ENCODE data around the gene SFTPB.

SFTPB gene

GRCh38 chr2:85702172-85702571, 34.2 kb upstream of the SFTPB start:
- DNase-seq, result no peak

DNA sequence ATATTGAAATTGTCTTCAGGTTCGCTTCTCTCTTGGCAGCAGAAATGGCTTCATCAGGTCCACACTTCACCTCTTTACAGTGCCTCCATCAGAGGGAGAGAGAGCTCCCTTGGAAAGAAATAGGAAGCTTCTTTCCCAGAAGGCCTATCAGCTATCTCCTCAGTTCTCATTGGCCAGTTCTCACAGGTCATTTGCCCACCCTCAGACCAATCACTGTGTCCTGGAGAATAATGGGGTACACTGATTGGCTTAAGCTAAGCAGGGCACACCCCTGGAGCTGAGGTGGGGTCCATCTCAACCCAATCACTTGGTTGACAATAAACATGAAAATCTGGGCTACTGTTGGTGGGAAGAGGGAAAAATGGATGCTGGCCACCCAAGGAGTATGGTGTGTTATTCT, 31.3 kb upstream of the SFTPB start:
- DNase-seq, result no peak

GRCh38 chr2:85698880-85699254, 30.9 kb upstream of the SFTPB start:
- no peak for DNase-seq

DNA sequence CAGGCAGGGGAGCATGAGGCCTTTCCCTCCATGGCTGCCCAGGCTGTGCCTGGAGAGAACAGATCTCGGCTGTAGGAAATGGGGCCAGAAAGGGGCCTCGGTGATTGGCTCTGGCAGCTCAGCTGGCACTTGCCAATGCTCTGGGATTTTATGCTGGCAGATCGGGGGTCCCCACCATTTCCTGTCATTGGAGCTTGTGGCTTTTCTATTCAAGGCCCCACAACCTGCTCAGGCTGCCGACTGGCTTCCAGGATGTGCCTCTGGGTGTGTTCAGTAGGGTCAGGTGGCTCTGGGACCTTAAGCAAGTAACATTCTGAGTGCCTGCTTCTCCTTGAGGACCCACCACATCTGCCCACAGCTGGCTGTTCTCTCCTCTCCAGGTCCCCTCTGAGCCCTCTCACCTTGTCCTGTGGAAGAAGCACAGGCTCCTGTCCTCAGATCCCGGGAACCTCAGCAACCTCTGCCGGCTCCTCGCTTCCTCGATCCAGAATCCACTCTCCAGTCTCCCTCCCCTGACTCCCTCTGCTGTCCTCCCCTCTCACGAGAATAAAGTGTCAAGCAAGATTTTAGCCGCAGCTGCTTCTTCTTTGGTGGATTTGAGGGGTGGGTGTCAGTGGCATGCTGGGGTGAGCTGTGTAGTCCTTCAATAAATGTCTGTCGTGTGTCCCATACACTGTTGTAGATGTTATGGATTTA, 30.3 kb upstream of the SFTPB start:
- DNase-seq, result no peak

DNA sequence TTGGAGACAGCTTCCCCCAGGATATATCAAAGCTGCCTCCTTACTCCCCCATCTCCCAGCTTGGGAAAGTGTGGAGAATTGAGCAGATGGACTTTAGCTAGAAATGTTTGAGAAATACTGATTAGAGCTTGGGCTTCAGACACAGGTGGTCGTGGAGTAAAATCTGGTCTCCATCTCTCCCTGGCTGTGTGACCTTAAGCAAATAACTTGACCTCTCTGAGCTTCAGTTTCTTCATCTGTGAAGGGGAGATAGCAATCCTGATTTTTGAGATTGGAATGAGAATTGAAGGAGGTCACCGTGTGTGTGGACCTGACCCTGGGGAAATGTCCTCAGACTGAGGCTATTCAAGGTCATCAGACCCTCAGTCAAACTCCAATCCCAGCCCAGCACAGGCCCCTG, 29.7 kb upstream of the SFTPB start:
- no peak for DNase-seq

GRCh38 chr2:85697096-85697495, 29.1 kb upstream of the SFTPB start:
- DNase-seq, result no peak

- DNase-seq, result no peak
Measured at GRCh38 chr2:85695691-85696668, 28.0 kb upstream of the SFTPB start.

DNA sequence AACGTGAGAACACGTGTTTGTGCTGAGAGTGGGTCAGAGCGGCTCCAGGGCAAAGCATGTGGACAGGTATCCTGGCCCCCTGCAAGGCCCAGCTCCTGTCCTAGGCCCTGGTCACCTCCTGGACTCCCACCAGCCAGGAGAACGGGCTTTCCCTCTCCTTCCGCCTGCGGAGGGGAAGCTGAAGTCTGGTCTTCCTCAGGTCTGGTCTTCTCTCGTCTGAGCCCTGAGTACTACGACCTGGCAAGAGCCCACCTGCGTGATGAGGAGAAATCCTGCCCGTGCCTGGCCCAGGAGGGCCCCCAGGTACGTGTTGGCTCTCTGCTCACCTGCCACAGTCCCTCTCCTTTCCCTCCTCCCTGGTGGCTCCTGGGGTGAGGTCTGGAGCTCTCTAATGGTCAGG, 27.1 kb upstream of the SFTPB start:
- DNase-seq, result no peak

DNA sequence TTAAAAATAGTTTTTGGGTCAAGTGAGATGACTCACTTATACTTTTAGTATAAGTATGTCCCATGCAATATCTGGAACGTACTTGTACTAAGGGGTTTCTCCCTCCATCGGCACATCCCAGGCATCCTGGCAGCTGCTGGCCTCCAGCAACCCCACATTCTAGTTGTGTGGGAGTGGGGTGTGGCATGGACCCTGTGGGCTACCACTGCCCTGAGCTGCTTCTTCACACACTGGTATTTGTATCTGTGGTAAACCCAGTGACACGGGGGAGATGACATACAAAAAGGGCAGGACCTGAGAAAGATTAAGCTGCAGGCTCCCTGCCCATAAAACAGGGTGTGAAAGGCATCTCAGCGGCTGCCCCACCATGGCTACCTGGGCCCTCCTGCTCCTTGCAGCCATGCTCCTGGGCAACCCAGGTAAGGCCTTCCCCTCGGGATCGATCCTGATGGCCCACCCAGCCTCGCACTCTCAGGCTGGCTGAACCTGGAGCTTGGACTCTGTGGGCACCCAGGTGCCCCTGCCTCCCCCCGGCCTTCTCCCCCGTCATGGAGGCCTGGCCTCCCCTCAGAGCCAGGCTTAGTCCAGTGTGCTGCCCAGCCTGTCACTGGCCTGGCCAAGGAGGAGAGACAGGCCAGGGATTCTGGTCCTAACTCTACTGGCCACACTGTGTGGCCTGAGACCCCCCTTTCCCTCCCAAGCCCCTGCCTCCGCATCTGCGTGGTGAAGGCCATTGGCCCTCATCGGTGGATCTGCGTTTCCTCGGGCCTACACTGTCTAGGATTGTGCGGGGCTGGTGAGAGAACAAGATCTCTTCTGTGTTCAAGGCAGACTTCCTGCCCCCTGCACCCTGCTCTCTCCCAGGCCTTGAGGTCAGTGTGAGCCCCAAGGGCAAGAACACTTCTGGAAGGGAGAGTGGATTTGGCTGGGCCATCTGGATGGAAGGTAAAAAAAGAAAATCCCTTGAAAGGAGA, 26.3 kb upstream of the SFTPB start, which contains the start of gene GNLY:
Gene GNLY (plus strand): TSS at position 307 of the 974 bp plus-strand sequence. CDS start 61 bp downstream, at position 368.
- no peak for DNase-seq

DNA sequence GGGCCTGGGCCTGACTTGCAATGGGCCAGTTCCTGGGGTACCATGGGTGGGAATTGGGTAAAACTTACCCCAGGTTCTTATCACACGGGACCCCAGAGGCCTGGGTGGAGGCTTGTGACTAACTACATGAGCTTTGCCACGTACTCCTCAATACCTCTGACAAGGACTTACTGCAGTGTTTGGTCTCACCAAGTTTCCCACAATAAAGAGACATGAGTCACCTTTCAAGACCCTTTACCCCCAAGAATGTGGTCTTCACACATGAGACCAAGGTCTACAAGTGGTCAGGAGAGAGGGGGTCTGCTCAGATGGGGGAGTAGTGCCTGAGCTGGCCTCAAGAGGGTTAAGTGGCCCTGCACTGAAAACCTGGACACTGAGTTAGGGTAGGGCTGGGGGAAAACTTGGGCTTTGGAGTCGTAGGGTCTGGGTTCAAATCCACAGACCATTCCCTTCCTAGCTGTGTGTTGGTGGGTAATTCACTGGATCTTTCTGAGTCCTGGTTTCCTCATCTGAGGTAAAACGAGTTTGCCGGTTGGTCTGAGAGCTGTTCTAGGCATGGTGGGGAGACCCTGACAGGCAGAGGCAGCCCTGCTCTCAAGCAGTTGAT, 24.1 kb upstream of the SFTPB start:
- no peak for DNase-seq

GRCh38 chr2:85690932-85691331, 22.9 kb upstream of the SFTPB start:
- no peak for DNase-seq

GRCh38 chr2:85684806-85685205, 16.8 kb upstream of the SFTPB start:
- DNase-seq, result no peak

- DNase-seq, result no peak
Measured at GRCh38 chr2:85684380-85684779, 16.4 kb upstream of the SFTPB start.

DNA sequence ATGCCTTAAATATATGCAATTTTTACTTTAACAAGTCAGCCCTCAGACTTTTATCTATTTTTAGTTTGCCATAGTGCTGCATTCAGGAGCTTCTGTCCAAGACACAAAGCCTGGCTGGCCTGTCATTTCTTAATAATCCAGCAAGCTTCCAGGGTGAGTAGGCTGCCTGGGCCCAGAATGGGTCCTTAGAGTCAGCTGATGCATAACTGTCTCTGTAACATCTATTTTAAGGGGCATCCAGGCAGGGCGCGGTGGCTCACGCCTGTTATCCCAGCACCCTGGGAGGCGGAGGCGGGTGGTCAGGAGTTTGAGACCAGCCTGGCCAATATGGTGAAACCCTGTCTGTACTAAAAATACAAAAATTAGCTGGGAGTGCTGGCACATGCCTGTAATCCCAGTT, 14.4 kb upstream of the SFTPB start:
- DNase-seq, result no peak

DNA sequence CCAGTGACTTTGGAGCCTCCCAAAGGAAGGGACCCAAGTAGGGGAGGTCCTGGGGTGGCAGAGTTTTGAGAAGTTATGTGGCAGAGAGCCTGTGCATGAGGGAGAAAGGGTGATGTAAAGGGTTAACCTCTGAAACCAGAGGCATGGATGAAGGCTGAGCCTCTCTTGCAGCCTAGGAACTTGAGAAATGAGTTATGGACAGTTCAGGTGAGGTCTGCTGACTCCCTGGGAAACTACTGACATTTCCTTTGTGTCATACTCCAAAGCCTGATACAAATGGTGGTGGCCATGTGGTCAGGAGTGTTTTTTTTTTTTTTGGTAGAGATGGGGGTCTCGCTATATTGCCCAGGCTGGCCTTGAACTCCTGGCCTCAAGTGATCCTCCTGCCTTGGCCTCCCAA, 13.8 kb upstream of the SFTPB start:
- DNase-seq, result no peak

DNA sequence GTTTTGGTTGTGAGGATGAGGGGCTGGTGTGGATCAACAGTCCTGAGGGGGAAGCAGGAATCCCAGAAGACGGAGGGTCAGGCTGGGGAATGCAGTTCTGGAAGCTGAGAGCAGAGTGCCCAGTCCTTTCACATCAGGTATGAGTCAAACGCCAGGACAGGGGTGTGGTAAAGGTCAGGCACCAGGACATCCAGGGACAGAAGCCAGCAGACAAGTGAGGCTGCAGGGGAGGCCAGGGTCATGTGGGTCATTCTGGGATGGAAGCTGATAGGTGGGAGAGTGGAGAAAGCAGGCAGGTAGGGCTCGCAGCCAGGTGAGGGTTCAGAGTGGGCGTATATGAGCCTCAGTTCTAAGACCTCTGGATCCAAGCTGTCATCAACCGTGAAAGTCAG, 13.4 kb upstream of the SFTPB start:
- DNase-seq, result no peak

- DNase-seq, result no peak
Measured at GRCh38 chr2:85680707-85681371, 12.8 kb upstream of the SFTPB start.

DNA sequence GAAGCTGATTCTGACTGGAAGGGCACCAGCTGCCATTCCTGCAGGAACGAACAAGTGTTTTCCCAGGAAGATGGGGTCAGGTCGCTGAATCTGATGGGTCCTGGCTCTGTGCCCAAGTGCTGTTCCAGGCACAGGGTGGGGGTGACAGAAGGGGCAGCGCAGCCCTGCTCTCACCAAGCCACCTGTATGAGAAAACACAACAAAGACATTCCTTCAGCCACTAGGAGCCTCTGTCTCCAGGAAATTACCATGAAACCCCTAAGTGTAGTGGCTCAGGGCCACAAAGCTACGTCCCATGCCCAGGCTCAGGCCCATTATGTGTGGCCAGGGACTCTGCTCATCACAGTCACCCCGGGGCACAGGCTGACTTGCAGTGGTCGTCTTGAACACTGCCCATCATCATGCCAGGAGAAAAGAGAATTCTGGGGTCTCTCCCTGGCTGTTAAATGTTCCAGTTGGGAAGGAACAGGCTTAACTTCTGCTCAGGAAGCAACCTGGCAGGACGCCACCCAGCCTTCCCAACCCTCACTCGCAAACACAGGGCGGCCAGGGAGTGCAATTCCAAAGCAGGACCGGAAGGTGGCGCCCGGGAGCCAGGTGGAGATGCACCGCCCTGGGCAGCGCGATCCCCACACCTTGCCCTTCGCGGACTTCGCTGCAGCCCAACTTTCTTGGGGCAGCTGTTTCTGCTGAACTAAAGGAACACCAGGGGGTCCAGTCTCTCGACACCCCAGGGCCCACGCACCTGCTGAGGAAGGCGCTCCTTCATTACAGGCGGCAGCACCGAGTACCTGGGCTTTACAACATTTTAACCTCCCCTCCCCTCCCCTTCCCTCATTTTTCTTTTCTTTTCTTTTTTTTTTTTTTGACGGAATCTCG, 11.0 kb upstream of the SFTPB start:
- DNase-seq, result no peak

DNA sequence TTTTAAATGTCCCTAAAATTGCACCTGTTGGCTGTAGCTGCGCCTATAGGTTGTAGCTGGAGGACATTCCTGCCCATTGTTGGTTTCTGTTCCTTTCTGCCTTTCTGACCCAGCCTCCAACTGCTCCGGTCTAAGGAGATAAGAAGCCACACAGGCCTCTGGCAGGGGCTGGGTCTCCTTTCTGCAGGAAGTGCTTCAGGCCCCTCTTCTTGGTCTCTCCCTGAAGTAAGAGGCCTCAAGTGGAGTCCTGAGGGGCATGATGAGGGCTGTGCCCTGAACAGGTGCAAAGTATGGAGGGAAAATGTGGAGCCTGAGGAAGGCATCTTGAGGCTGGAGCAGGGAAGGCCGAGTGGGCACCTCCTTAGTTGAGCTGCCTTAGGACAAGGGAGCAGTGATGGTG, 10.4 kb upstream of the SFTPB start:
- no peak for DNase-seq

DNA sequence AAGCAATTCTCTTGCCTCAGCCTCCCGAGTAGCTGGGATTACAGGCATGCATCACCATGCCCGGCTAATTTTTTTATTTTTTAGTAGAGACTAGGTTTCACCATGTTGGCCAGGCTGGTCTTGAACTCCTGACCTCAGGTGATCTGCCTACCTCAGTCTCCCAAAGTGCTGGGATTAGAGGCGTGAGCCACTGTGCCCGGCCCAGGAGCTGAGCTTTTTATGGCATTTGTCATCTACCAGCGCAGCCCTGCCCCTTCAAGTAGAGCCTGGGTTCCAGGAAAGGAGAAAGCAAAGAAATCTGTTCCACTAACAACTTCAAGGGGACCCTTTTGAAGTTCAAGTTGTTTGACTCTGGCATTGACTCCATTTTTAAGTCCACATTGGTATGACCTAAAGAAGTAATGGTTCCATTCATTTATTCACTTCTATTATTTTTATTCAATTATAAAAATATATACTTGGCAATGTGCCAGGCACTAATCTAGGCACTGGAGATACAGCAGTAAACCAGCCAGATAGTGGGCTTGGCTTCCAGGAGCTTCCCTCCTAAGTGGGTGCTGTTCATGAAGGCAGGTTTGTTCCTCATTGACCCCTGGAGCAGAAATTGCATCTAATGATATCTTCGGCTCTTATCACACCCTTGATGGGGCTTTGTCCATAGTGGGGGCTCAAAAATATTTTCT, 8.0 kb upstream of the SFTPB start:
- DNase-seq, result no peak

Data from cortex of kidney (tissue), 1 donor.